CD4-positive, alpha-beta memory T cell (primary cell): ENCODE results near the gene MTHFR. TPM values are rescaled to one million over a fixed set of nuclear protein-coding genes. Genes with fewer than 3 reads are reported as not detected.

Experiments
- CTCF ChIA-PET: fragments of 350-600 bp; sonication (Branson Sonifier 250); formaldehyde crosslinking; loops from one replicate; lab custom pipeline; 2021; ENCODE audit warnings: inconsistent platforms; ENCODE audit not compliant: partially characterized antibody; lab: Charles Lee
- POLR2A ChIA-PET: fragments of 350-600 bp; sonication (Branson Sonifier 250); formaldehyde crosslinking; loops from one replicate; lab custom pipeline; 2021; ENCODE audit not compliant: partially characterized antibody; lab: Charles Lee
- DNase-seq, 5 donors: peaks; one replicate each; pipeline versions ENCODE4 v3.0.0 to v3.0.0-alpha.2; 2020 to 2022; ENCODE audit warnings: mixed read lengths in 1 of 5
- H3K27ac ChIP-seq: one replicate; pipeline ENCODE4 v1.7.0; 2013; ENCODE audit warnings: low read depth, low read length
- H3K27me3 ChIP-seq: 2 replicates; pipeline ENCODE4 v1.7.0; 2013; ENCODE audit warnings: mild to moderate bottlenecking, low read length, moderate library complexity; ENCODE audit not compliant: insufficient read depth
- H3K36me3 ChIP-seq: 2 replicates; pipeline ENCODE4 v1.7.0; 2013; ENCODE audit warnings: mild to moderate bottlenecking, low read length, moderate library complexity; ENCODE audit not compliant: insufficient read depth
- H3K4me1 ChIP-seq: 2 replicates; pipeline ENCODE4 v1.7.0; 2013; ENCODE audit warnings: mild to moderate bottlenecking, low read length, moderate library complexity; ENCODE audit not compliant: insufficient read depth
- H3K4me3 ChIP-seq, 2 donors: one replicate each; pipeline ENCODE4 v1.7.0; 2013; ENCODE audit warnings: low read length in 2 of 2, mild to moderate bottlenecking in 1 of 2
- H3K9me3 ChIP-seq, 2 donors: one replicate each; pipeline ENCODE4 v1.7.0; 2013; ENCODE audit warnings: low read length in 2 of 2, control low read depth in 1 of 2; ENCODE audit not compliant: control insufficient read depth in 1 of 2
- H3K27ac Mint-ChIP-seq, 7 donors: one replicate each; pipeline ENCODE4 v1.8.0; 2020 to 2021; ENCODE audit warnings: mixed read lengths in 7 of 7, mild to moderate bottlenecking in 6 of 7, inconsistent platforms in 3 of 7, moderate library complexity in 3 of 7
- H3K27me3 Mint-ChIP-seq, 2 donors: one replicate each; pipeline ENCODE4 v1.8.0; 2020 to 2021; ENCODE audit warnings: mixed read lengths in 2 of 2
- H3K36me3 Mint-ChIP-seq, 2 donors: one replicate each; pipeline ENCODE4 v1.8.0; 2020 to 2021; ENCODE audit warnings: mixed read lengths in 2 of 2, inconsistent platforms in 1 of 2, mild to moderate bottlenecking in 1 of 2
- H3K4me1 Mint-ChIP-seq, 4 donors: one replicate each; pipeline ENCODE4 v1.8.0; 2020 to 2021; ENCODE audit warnings: mixed read lengths in 4 of 4, mild to moderate bottlenecking in 1 of 4
- H3K4me3 Mint-ChIP-seq, 8 donors: one replicate each; pipeline ENCODE4 v1.8.0; 2020 to 2021; ENCODE audit warnings: mixed read lengths in 8 of 8, mild to moderate bottlenecking in 7 of 8, moderate library complexity in 6 of 8, inconsistent platforms in 3 of 8
- H3K9me3 Mint-ChIP-seq, 8 donors: one replicate each; pipeline ENCODE4 v1.8.0; 2020 to 2021; ENCODE audit warnings: mixed read lengths in 8 of 8, mild to moderate bottlenecking in 5 of 8, inconsistent platforms in 3 of 8, moderate library complexity in 1 of 8
- intact Hi-C: fragments of 100-400 bp; cut with micrococcal nuclease; formaldehyde crosslinking; loops from one replicate; pipeline ENCODE4 v1.15.1; 2023
- polyA plus RNA-seq, 2 donors: library from polyadenylated mRNA; unstranded; fragments of 300-500 nt; fragmentation: Illumina TruSeq; gene quantifications; one replicate each; pipeline ENCODE4 v1.2.3, GENCODE V29; 2021
- total RNA-seq, 2 experiments: library from RNA; stranded (reverse); gene quantifications; one replicate each; pipeline ENCODE4 v1.2.3, GENCODE V29; 2021

Gene MTHFR
- total and polyA plus RNA-seq, 4 experiments from 2014 or later = 2.3 to 54.2 (median 29.8) TPM

DNA sequence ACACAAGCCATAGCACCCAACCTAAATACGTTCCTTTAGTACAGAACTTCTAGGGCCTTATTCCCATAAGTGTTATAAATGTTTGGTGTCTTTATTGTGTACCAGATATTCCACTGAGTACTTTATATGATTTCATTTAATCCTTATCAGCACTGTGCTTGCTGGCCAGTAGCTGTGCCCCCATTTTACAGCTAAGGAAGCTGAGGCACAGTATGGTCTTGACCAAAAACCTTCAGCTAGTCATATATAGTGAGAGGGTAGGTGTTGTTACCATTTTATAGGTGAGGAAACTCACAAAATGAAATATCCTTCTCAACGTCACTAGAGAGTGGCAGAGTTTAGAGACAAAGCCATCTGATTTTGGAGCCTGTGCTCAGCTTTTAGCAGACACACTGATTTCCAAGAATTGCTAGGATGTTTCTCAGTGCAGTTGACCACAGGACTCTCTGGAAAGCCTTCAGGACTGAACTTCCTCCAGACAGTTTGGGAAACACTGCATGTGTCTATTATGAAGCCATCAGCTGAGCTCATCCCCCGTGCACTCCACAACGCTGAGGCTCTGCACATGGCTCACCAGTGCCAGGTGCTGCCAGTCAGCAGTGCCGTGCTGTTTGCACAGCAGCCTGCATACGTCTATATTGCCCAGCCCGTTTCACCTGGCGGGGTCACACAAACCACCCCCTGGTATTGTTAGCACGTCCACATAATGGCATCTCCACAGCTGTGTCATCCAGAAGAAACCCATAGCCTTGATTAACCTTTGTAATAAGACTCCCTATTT lies 26.4 kb upstream of the MTHFR start:
- Histone ChIP-seq H3K9me3 (no peaks in the 10 kb centered on the region), H3K36me3 (peaks cover 44% of the 10 kb centered on the region), H3K4me1 (no peaks in the 10 kb centered on the region), H3K27ac (no peak overlapping the region), H3K27me3 (no peaks in the 10 kb centered on the region), H3K4me3 (no peak overlapping the region)
- CTCF ChIA-PET = no interaction called here
- POLR2A ChIA-PET = no interaction called here
- H3K27me3 Mint-ChIP-seq = no peaks in the 10 kb centered on the region
- no peaks in the 10 kb centered on the region for H3K9me3 Mint-ChIP-seq
- DNase-seq = no peak
- peaks cover 33 to 67% of the 10 kb centered on the region in 2 donors for H3K36me3 Mint-ChIP-seq
- no peaks in the 10 kb centered on the region for H3K4me1 Mint-ChIP-seq
- no peak overlapping the region for H3K4me3 Mint-ChIP-seq
- intact Hi-C loops = no loop called here
- H3K27ac Mint-ChIP-seq = no peak overlapping the region

- Mint-ChIP-seq H3K27ac (no peak overlapping the region), H3K4me1 (no peaks in the 10 kb centered on the region), H3K4me3 (no peak overlapping the region), H3K9me3 (no peaks in the 10 kb centered on the region), H3K27me3 (no peaks in the 10 kb centered on the region), H3K36me3 (peaks cover 31 to 65% of the 10 kb centered on the region in 2 donors)
- H3K27me3 ChIP-seq = no peaks in the 10 kb centered on the region
- CTCF ChIA-PET = interaction anchor here (0.6 kb wide), 1 partner anchor 42 kb away, joined by 3 read pairs; no protein-coding TSS in a partner anchor
- H3K9me3 ChIP-seq = no peaks in the 10 kb centered on the region
- DNase-seq = no peak
- H3K4me1 ChIP-seq = no peaks in the 10 kb centered on the region
- POLR2A ChIA-PET = no interaction called here
- peaks cover 29% of the 10 kb centered on the region for H3K36me3 ChIP-seq
- intact Hi-C loops = no loop called here
- H3K27ac ChIP-seq = no peak overlapping the region
- no peak overlapping the region for H3K4me3 ChIP-seq
These were observed 22.7 kb upstream of the MTHFR start for GRCh38 chr1:11828511-11828910.

DNA sequence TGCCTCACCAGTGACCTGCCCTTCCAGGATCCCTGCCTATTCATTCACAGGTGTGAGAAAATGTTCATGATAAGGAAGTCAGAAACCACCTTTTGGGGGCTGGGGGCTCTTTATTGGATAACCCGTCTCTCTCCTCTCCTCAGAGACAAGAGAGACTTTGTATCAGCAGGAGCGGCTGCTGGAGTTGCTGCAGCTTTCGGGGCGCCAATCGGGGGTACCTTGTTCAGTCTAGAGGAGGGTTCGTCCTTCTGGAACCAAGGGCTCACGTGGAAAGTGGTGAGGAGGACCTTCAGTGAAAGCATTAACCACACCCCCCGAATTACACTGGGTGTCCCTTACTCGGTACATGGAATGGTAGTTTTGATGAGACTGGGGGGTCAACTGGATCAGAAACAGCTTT lies 21.2 kb upstream of the MTHFR start:
- POLR2A ChIA-PET = no interaction called here

DNA sequence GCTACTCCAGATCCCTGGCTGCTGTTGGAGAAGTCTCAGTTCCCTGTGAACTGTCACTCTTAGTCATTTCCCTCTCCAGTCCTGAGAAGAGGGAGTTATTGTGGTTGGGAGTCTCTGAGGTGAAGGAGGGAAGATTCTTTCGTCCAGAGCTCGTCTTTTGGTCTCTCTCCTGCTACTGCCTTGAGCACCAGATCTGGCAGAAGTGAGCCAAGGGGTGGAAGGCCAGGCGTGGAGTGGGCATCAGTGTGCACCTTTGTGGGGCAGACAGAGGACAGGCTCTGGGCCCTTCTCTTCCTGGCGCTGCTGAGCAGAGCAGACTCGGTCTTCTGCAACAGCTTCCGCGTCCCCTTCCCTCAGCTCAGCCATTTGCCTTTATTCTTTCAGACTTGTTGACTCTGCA lies 19.4 kb upstream of the MTHFR start:
- Histone ChIP-seq H3K4me3 (no peak overlapping the region), H3K27ac (no peak overlapping the region), H3K27me3 (no peaks in the 10 kb centered on the region), H3K36me3 (peaks cover 28% of the 10 kb centered on the region), H3K9me3 (no peaks in the 10 kb centered on the region), H3K4me1 (no peaks in the 10 kb centered on the region)
- H3K9me3 Mint-ChIP-seq = no peaks in the 10 kb centered on the region
- intact Hi-C loops = no loop called here
- no peak overlapping the region for H3K4me3 Mint-ChIP-seq
- no peaks in the 10 kb centered on the region for H3K27me3 Mint-ChIP-seq
- ChIA-PET CTCF (no interaction called here), POLR2A (no interaction called here)
- H3K4me1 Mint-ChIP-seq = no peaks in the 10 kb centered on the region
- H3K36me3 Mint-ChIP-seq = peaks cover 27 to 51% of the 10 kb centered on the region in 2 donors
- no peak overlapping the region for H3K27ac Mint-ChIP-seq
- no peak for DNase-seq

More for the DNA sequence above, 21.2 kb upstream of the MTHFR start:
- Histone ChIP-seq H3K27me3 (no peaks in the 10 kb centered on the region), H3K36me3 (peaks cover 28% of the 10 kb centered on the region), H3K9me3 (no peaks in the 10 kb centered on the region), H3K27ac (no peak overlapping the region), H3K4me3 (no peak overlapping the region), H3K4me1 (no peaks in the 10 kb centered on the region)
- H3K27me3 Mint-ChIP-seq = no peaks in the 10 kb centered on the region
- H3K4me1 Mint-ChIP-seq = no peaks in the 10 kb centered on the region
- CTCF ChIA-PET = no interaction called here
- peak overlapping the region in 1 of 7 donors; percentile 48 for H3K27ac Mint-ChIP-seq
- no peaks in the 10 kb centered on the region for H3K9me3 Mint-ChIP-seq
- intact Hi-C loops = no loop called here
- DNase-seq = no peak
- H3K4me3 Mint-ChIP-seq = no peak overlapping the region
- H3K36me3 Mint-ChIP-seq = peaks cover 27 to 55% of the 10 kb centered on the region in 2 donors

DNA sequence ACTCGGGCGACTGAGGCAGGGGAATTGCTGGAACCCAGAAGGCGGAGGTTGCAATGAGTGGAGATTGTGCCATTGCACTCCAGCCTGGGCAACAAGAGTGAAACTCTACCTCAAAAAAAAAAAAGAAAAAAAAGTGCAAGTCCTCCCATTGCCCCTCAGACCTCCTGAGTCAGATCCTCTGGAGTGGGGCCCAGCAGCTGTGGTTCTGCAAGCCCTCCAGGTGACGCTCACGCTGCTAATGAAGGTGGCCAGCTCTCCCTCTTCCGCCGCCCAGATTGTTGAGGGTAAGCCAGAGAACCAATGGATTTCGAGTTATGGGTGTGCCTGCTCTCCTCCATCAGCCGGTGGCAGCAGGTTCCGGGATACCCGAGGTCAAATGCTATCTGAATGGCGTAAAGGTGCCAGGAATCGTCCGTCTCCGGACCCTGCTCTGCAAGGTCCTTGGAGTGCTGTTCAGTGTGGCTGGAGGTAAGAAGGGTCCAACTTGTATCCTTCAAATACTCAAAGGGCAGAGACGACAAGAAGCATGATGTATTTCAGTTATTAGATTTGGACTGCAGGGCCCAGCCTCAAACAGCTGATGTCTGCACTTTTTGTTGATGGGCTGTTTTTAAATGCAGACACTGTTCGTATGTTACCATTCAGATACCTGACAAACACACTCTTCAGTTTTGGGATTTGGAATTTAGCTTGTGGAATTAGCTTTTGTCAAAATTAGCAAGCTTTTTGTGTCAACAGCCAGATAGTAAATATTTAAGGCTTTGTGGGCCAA lies 17.8 kb upstream of the MTHFR start:
- Histone ChIP-seq H3K27ac (no peak overlapping the region), H3K9me3 (no peaks in the 10 kb centered on the region), H3K4me1 (no peaks in the 10 kb centered on the region), H3K4me3 (no peak overlapping the region), H3K27me3 (no peaks in the 10 kb centered on the region), H3K36me3 (peaks cover 23% of the 10 kb centered on the region)
- Mint-ChIP-seq H3K4me1 (no peaks in the 10 kb centered on the region), H3K27ac (no peak overlapping the region), H3K9me3 (no peaks in the 10 kb centered on the region), H3K27me3 (no peaks in the 10 kb centered on the region), H3K36me3 (peaks cover 26 to 53% of the 10 kb centered on the region in 2 donors), H3K4me3 (no peak overlapping the region)
- intact Hi-C loops = no loop called here
- POLR2A ChIA-PET = no interaction called here
- CTCF ChIA-PET = no interaction called here
- DNase-seq = no peak

- no peaks in the 10 kb centered on the region for H3K9me3 Mint-ChIP-seq
- Histone ChIP-seq H3K27me3 (no peaks in the 10 kb centered on the region), H3K36me3 (peaks cover 19% of the 10 kb centered on the region), H3K4me1 (no peaks in the 10 kb centered on the region), H3K4me3 (no peak overlapping the region), H3K9me3 (no peaks in the 10 kb centered on the region), H3K27ac (no peak overlapping the region)
- peaks cover 22 to 51% of the 10 kb centered on the region in 2 donors for H3K36me3 Mint-ChIP-seq
- no peaks in the 10 kb centered on the region for H3K4me1 Mint-ChIP-seq
- intact Hi-C loops = no loop called here
- ChIA-PET POLR2A (no interaction called here), CTCF (no interaction called here)
- H3K4me3 Mint-ChIP-seq = peak overlapping the region in 1 of 8 donors; percentile 48
- no peak for DNase-seq
- H3K27ac Mint-ChIP-seq = no peak overlapping the region
- H3K27me3 Mint-ChIP-seq = no peaks in the 10 kb centered on the region
These were observed 16.3 kb upstream of the MTHFR start for GRCh38 chr1:11822091-11822490.

DNA sequence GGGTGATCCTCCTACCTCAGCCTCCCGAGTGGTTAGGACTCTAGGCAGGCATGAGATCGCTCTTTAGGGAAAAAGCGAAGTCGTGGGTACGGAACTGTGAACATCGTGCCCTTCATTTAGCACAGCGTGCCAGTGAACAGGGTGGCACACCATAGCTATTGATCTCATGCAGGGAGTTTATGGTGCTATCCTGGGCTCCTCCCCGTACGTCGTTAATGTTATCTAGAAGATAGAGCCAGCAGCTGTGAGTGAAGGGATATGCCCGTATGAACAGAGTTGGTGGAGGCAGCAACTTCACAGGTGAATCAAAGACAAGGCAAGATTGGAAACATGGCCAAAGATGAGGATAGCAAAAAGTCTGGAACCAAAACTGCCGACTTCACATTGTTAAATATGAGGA lies 11.4 kb upstream of the MTHFR start:
- no peak for DNase-seq
- Histone ChIP-seq H3K27me3 (no peaks in the 10 kb centered on the region), H3K4me3 (no peak overlapping the region), H3K9me3 (no peaks in the 10 kb centered on the region), H3K36me3 (peaks cover 25% of the 10 kb centered on the region), H3K27ac (no peak overlapping the region), H3K4me1 (no peaks in the 10 kb centered on the region)
- H3K27me3 Mint-ChIP-seq = no peaks in the 10 kb centered on the region
- intact Hi-C loops = no loop called here
- no peak overlapping the region for H3K27ac Mint-ChIP-seq
- peaks cover 0 to 4% (median under 1%) of the 10 kb centered on the region in 4 donors for H3K4me1 Mint-ChIP-seq
- H3K9me3 Mint-ChIP-seq = no peaks in the 10 kb centered on the region
- ChIA-PET CTCF (no interaction called here), POLR2A (no interaction called here)
- peaks cover 35 to 49% of the 10 kb centered on the region in 2 donors for H3K36me3 Mint-ChIP-seq
- no peak overlapping the region for H3K4me3 Mint-ChIP-seq
